ENCODE data around the gene MRS2.
"Not testable (repeated sequence)": the region's sequence is repeated elsewhere in the genome, so short reads cannot be mapped to it uniquely, and the experiment has no call there.

Gene MRS2

GRCh38 chr6:24412294-24412693 lies 9.6 kb downstream of the MRS2 start:
- Histone ChIP-seq H3K9me3 (ENCODE audit: insufficient read depth, low read length) (no peaks in the 10 kb centered on the region), H2AFZ (ENCODE audit: low read depth, low read length) (no peak overlapping the region), H3K4me3 (ENCODE audit: low read length) (no peak overlapping the region), H4K20me1 (ENCODE audit: insufficient read depth, low read length) (0 out of 2 replicates have a peak, but pooled peaks cover 4% of the 10 kb centered on the region), H3K36me3 (replicated peaks; ENCODE audit: low read depth, low read length) (peaks cover 45% of the 10 kb centered on the region), H3K4me1 (ENCODE audit: low read length) (peaks cover 17% of the 10 kb centered on the region), H3K4me2 (ENCODE audit: low read length) (no peak overlapping the region), H3K27ac (ENCODE audit: low read length) (no peak overlapping the region), H3K9ac (ENCODE audit: low read length) (no peak overlapping the region), H3K27me3 (ENCODE audit: low read depth, low read length) (no peaks in the 10 kb centered on the region), H3K79me2 (ENCODE audit: low read length) (0 out of 2 replicates have a peak, but pooled peaks cover 2% of the 10 kb centered on the region)
- TF ChIP-seq EZH2phosphoT487 (IDR thresholded peaks at IDR 0.05; ENCODE audit: low read depth) = no peak
- TF ChIP-seq CTCF (IDR thresholded peaks at IDR 0.05; ENCODE audit: low read depth, low read length) = no peak

GRCh38 chr6:24414531-24414930 lies 11.8 kb downstream of the MRS2 start:
- H3K27ac ChIP-seq (ENCODE audit: low read length); H3K9ac ChIP-seq (ENCODE audit: low read length); H2AFZ ChIP-seq (ENCODE audit: low read depth, low read length); H3K27me3 ChIP-seq (ENCODE audit: low read depth, low read length); H3K79me2 ChIP-seq (ENCODE audit: low read length); H3K9me3 ChIP-seq (ENCODE audit: insufficient read depth, low read length); H3K4me3 ChIP-seq (ENCODE audit: low read length); H4K20me1 ChIP-seq (ENCODE audit: insufficient read depth, low read length); H3K4me1 ChIP-seq (ENCODE audit: low read length); H3K4me2 ChIP-seq (ENCODE audit: low read length): not testable (repeated sequence)
- H3K36me3 ChIP-seq (replicated peaks; ENCODE audit: low read depth, low read length) = peaks cover 39% of the 10 kb centered on the region

GRCh38 chr6:24415753-24416152 lies 13.0 kb downstream of the MRS2 start:
- H3K27ac ChIP-seq (ENCODE audit: low read length) = no peak overlapping the region
- no peak overlapping the region for H3K4me2 ChIP-seq (ENCODE audit: low read length)
- H3K36me3 ChIP-seq (replicated peaks; ENCODE audit: low read depth, low read length) = peaks cover 42% of the 10 kb centered on the region
- H3K4me3 ChIP-seq (ENCODE audit: low read length) = no peak overlapping the region
- H3K9me3 ChIP-seq (ENCODE audit: insufficient read depth, low read length) = no peaks in the 10 kb centered on the region
- H3K79me2 ChIP-seq (ENCODE audit: low read length) = no peaks in the 10 kb centered on the region
- no peak overlapping the region for H2AFZ ChIP-seq (ENCODE audit: low read depth, low read length)
- no peaks in the 10 kb centered on the region for H3K4me1 ChIP-seq (ENCODE audit: low read length)
- TF ChIP-seq EZH2phosphoT487 (IDR thresholded peaks at IDR 0.05; ENCODE audit: low read depth) (no peak), CTCF (IDR thresholded peaks at IDR 0.05; ENCODE audit: low read depth, low read length) (no peak)
- no peak overlapping the region for H3K9ac ChIP-seq (ENCODE audit: low read length)
- H4K20me1 ChIP-seq (ENCODE audit: insufficient read depth, low read length) = no peaks in the 10 kb centered on the region
- H3K27me3 ChIP-seq (ENCODE audit: low read depth, low read length) = no peaks in the 10 kb centered on the region

- Histone ChIP-seq H3K9me3 (ENCODE audit: insufficient read depth, low read length) (no peaks in the 10 kb centered on the region), H3K4me3 (ENCODE audit: low read length) (no peak overlapping the region), H3K79me2 (ENCODE audit: low read length) (no peaks in the 10 kb centered on the region), H3K27ac (ENCODE audit: low read length) (no peak overlapping the region), H3K9ac (ENCODE audit: low read length) (no peak overlapping the region), H3K4me1 (ENCODE audit: low read length) (no peaks in the 10 kb centered on the region), H3K36me3 (replicated peaks; ENCODE audit: low read depth, low read length) (peaks cover 36% of the 10 kb centered on the region), H3K4me2 (ENCODE audit: low read length) (no peak overlapping the region), H3K27me3 (ENCODE audit: low read depth, low read length) (no peaks in the 10 kb centered on the region), H2AFZ (ENCODE audit: low read depth, low read length) (no peak overlapping the region), H4K20me1 (ENCODE audit: insufficient read depth, low read length) (no peaks in the 10 kb centered on the region)
- TF ChIP-seq CTCF (IDR thresholded peaks at IDR 0.05; ENCODE audit: low read depth, low read length) (no peak), EZH2phosphoT487 (IDR thresholded peaks at IDR 0.05; ENCODE audit: low read depth) (no peak)
Measured at GRCh38 chr6:24419526-24419925, 16.8 kb downstream of the MRS2 start.

GRCh38 chr6:24425091-24425490 lies 22.4 kb downstream of the MRS2 start:
- Histone ChIP-seq H3K4me3 (ENCODE audit: low read length) (no peak overlapping the region), H2AFZ (ENCODE audit: low read depth, low read length) (no peak overlapping the region), H4K20me1 (ENCODE audit: insufficient read depth, low read length) (no peaks in the 10 kb centered on the region), H3K27ac (ENCODE audit: low read length) (no peak overlapping the region), H3K9me3 (ENCODE audit: insufficient read depth, low read length) (no peaks in the 10 kb centered on the region), H3K79me2 (ENCODE audit: low read length) (no peaks in the 10 kb centered on the region), H3K27me3 (ENCODE audit: low read depth, low read length) (no peaks in the 10 kb centered on the region), H3K9ac (ENCODE audit: low read length) (no peak overlapping the region), H3K4me1 (ENCODE audit: low read length) (no peaks in the 10 kb centered on the region), H3K4me2 (ENCODE audit: low read length) (no peak overlapping the region), H3K36me3 (replicated peaks; ENCODE audit: low read depth, low read length) (peaks cover 25% of the 10 kb centered on the region)
- TF ChIP-seq EZH2phosphoT487 (IDR thresholded peaks at IDR 0.05; ENCODE audit: low read depth) (no peak), CTCF (IDR thresholded peaks at IDR 0.05; ENCODE audit: low read depth, low read length) (no peak)

All from OCI-LY3 (cell line).